Fibroblast of skin of right biceps (primary cell): ENCODE results near the gene DENND2A.

Experiments
- DNase-seq: peaks from one replicate; pipeline ENCODE4 v3.0.0-alpha.2; 2013

Gene DENND2A

GRCh38 chr7:140497241-140497769 lies 143.3 kb downstream of the DENND2A start:
- DNase-seq = no peak

- DNase-seq = no peak
These were observed 145.0 kb downstream of the DENND2A start for GRCh38 chr7:140495514-140496097.

- no peak for DNase-seq
These were observed 145.7 kb downstream of the DENND2A start for GRCh38 chr7:140494867-140495266.

GRCh38 chr7:140489026-140489359 lies 151.6 kb downstream of the DENND2A start:
- DNase-seq = no peak

GRCh38 chr7:140485500-140486265 lies 154.9 kb downstream of the DENND2A start:
- no peak for DNase-seq

GRCh38 chr7:140484951-140485499 lies 155.6 kb downstream of the DENND2A start:
- no peak for DNase-seq

GRCh38 chr7:140484479-140484878 lies 156.1 kb downstream of the DENND2A start:
- DNase-seq = no peak

- no peak for DNase-seq
These were observed 160.9 kb downstream of the DENND2A start for GRCh38 chr7:140479739-140480084.

- DNase-seq = peak; percentile 90
These were observed 161.4 kb downstream of the DENND2A start, which contains the start of gene MKRN1 for GRCh38 chr7:140479062-140479738. Gene MKRN1, minus strand, starts transcription at chr7:140479505. Its CDS starts 161 bp downstream, at chr7:140479344.

GRCh38 chr7:140478246-140479061 lies 162.2 kb downstream of the DENND2A start:
- peak; percentile 28 for DNase-seq

GRCh38 chr7:140476698-140477261 lies 163.8 kb downstream of the DENND2A start:
- DNase-seq = no peak

GRCh38 chr7:140475747-140476333 lies 164.8 kb downstream of the DENND2A start:
- DNase-seq = peak; percentile 29
